ENCODE results near the gene RHO.

- no peak for TF ChIP-seq POLR2A (IDR thresholded peaks at IDR 0.05; ENCODE audit: low read depth, low read length)
- no peak for TF ChIP-seq TAF1 (IDR thresholded peaks at IDR 0.05; ENCODE audit: borderline replicate concordance, low read depth, low read length)
Measured at GRCh38 chr3:129518038-129518561, 10.3 kb upstream of the RHO start.

Data from GM12892 (cell line).